ENCODE measurements around the gene SGK1.

GRCh38 chr6:134357022-134357487 lies 39.1 kb upstream of the SGK1 start:
- TF ChIP-seq CTCF (conservative IDR thresholded peaks at IDR 0.05 in 1 of 2, IDR thresholded peaks at IDR 0.05 in 1 of 2; ENCODE audit: extremely low read depth in 1 of 2, insufficient read depth in 1 of 2, low read depth in 1 of 2, low read length in 2 of 2): no peak
- no peak for TF ChIP-seq EZH2 (IDR thresholded peaks at IDR 0.05; ENCODE audit: borderline replicate concordance, low read length)

Data from mammary epithelial cell (primary cell).